WERI-Rb-1 (cell line): ENCODE results near the gene WDTC1.

ENCODE experiments used
- DNase-seq: peaks from one replicate; pipeline ENCODE4 v3.0.0-alpha.2; 2020
- H3K27ac ChIP-seq: fragments of 250-450 bp; sonication (Bioruptor Pico); 2 replicates; pipeline ENCODE4 v1.5.1; 2020; ENCODE audit warnings: mild to moderate bottlenecking, moderate library complexity
- H3K27me3 ChIP-seq: fragments of 250-450 bp; sonication (Bioruptor Pico); 2 replicates; pipeline ENCODE4 v1.5.1; 2021; ENCODE audit warnings: mild to moderate bottlenecking, low read depth, moderate library complexity; ENCODE audit not compliant: insufficient read depth, severe bottlenecking
- H3K36me3 ChIP-seq: fragments of 250-450 bp; sonication (Bioruptor Pico); 2 replicates; pipeline ENCODE4 v1.5.1; 2020; ENCODE audit warnings: mild to moderate bottlenecking, moderate library complexity
- H3K4me3 ChIP-seq: 2 replicates; pipeline ENCODE4 v1.5.1; 2011; ENCODE audit warnings: low read depth, mild to moderate bottlenecking, control low read depth, low read length
- H3K9me3 ChIP-seq: fragments of 250-450 bp; sonication (Bioruptor Pico); 2 replicates; pipeline ENCODE4 v1.5.1; 2021; ENCODE audit warnings: mild to moderate bottlenecking, moderate library complexity; ENCODE audit not compliant: severe bottlenecking
- CTCF ChIP-seq: IDR thresholded peaks from 2 replicates; pipeline ENCODE4 v1.5.1; 2011; ENCODE audit warnings: low read depth, mild to moderate bottlenecking, control low read depth, inconsistent platforms, low read length

WDTC1 gene

GRCh38 chr1:27322569-27323240 is 88.3 kb downstream of the WDTC1 start:
- TF ChIP-seq CTCF: no peak
- peak overlapping the region; percentile 100 for H3K4me3 ChIP-seq
- no peak for DNase-seq
- no peaks in the 10 kb centered on the region for H3K9me3 ChIP-seq
- peak overlapping the region; percentile 85 for H3K27ac ChIP-seq
- H3K36me3 ChIP-seq: peaks cover 27% of the 10 kb centered on the region
- no peaks in the 10 kb centered on the region for H3K27me3 ChIP-seq

DNA sequence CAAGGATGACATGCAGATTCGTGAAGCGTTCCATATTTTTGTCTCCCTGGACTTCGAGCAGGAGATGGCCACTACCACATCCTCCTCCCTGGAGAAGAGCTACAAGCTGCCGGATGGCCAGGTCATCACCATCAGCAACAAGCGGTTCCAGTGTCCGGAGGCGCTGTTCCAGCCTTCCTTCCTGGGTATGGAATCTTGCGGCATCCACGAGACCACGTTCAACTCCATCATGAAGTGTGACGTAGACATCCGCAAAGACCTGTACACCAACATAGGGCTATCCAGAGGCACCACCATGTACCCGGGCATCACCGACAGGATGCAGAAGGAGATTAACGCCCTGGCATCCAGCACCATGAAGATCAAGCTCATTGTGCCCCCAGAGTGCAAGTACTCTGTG is 90.9 kb downstream of the WDTC1 start:
- no peaks in the 10 kb centered on the region for H3K9me3 ChIP-seq
- TF ChIP-seq CTCF: no peak
- no peak overlapping the region for H3K27ac ChIP-seq
- H3K36me3 ChIP-seq: peaks cover 44% of the 10 kb centered on the region
- H3K4me3 ChIP-seq: no peak overlapping the region
- no peaks in the 10 kb centered on the region for H3K27me3 ChIP-seq
- no peak for DNase-seq

- TF ChIP-seq CTCF: no peak
- H3K36me3 ChIP-seq: peaks cover 57% of the 10 kb centered on the region
- no peak for DNase-seq
- H3K27me3 ChIP-seq: no peaks in the 10 kb centered on the region
- H3K4me3 ChIP-seq: no peak overlapping the region
- peak overlapping the region; percentile 64 for H3K27ac ChIP-seq
- no peaks in the 10 kb centered on the region for H3K9me3 ChIP-seq
These were observed 93.5 kb downstream of the WDTC1 start for GRCh38 chr1:27327964-27328363.

- H3K9me3 ChIP-seq: no peaks in the 10 kb centered on the region
- H3K4me3 ChIP-seq: no peak overlapping the region
- H3K27me3 ChIP-seq: no peaks in the 10 kb centered on the region
- no peak for TF ChIP-seq CTCF
- H3K27ac ChIP-seq: no peak overlapping the region
- peaks cover 52% of the 10 kb centered on the region for H3K36me3 ChIP-seq
- no peak for DNase-seq
These were observed 96.4 kb downstream of the WDTC1 start for GRCh38 chr1:27330786-27331185.

DNA sequence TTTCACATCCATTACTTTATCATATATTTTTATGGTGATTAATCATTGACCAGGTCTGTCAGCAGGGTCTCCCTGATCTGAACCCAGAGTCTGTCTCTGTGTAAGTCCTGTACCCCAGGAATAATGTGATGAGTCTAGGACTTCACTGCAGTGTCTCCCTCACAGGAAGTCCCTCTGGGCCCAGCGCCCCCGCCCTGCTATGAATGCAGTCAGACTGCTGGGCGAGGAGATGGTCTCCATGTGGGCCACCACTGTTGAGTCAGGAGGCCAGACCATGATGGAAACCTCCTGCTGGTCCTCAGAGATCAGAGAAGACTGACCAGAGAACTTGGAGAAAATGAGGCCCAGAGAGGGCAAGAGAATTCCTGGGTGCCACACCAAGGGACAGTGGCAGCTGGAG is 97.0 kb downstream of the WDTC1 start:
- no peak for TF ChIP-seq CTCF
- H3K27me3 ChIP-seq: no peaks in the 10 kb centered on the region
- DNase-seq: no peak
- peaks cover 49% of the 10 kb centered on the region for H3K36me3 ChIP-seq
- no peaks in the 10 kb centered on the region for H3K9me3 ChIP-seq
- no peak overlapping the region for H3K27ac ChIP-seq
- no peak overlapping the region for H3K4me3 ChIP-seq

- H3K4me3 ChIP-seq: no peak overlapping the region
- H3K27me3 ChIP-seq: no peaks in the 10 kb centered on the region
- DNase-seq: no peak
- H3K36me3 ChIP-seq: peaks cover 49% of the 10 kb centered on the region
- H3K9me3 ChIP-seq: no peaks in the 10 kb centered on the region
- TF ChIP-seq CTCF: no peak
- H3K27ac ChIP-seq: no peak overlapping the region
These were observed 97.5 kb downstream of the WDTC1 start for GRCh38 chr1:27331922-27332321.
